GM19043 (cell line): ENCODE results near the gene P4HA2.

ENCODE experiments used
- ATAC-seq: cut with Tn5 transposase; IDR thresholded peaks from one replicate; pipeline ENCODE4 v1.9.1; 2021; ENCODE audit warnings: low read depth; ENCODE audit not compliant: unreplicated experiment

P4HA2 gene

GRCh38 chr5:132253008-132253441 lies 25.4 kb upstream of the P4HA2 start:
- ATAC-seq, result no peak

- no peak for ATAC-seq
Observed at GRCh38 chr5:132251220-132251725, 23.6 kb upstream of the P4HA2 start.

- no peak for ATAC-seq
Observed at GRCh38 chr5:132250547-132250946, 22.9 kb upstream of the P4HA2 start.

- ATAC-seq, result no peak
Observed at GRCh38 chr5:132246806-132247205, 19.2 kb upstream of the P4HA2 start.

GRCh38 chr5:132245593-132245992 lies 17.9 kb upstream of the P4HA2 start:
- ATAC-seq, result no peak

GRCh38 chr5:132243366-132243977 lies 15.8 kb upstream of the P4HA2 start:
- ATAC-seq, result no peak

- no peak for ATAC-seq
Observed at GRCh38 chr5:132239776-132240175, 12.1 kb upstream of the P4HA2 start.

GRCh38 chr5:132238901-132239500 lies 11.3 kb upstream of the P4HA2 start:
- no peak for ATAC-seq

- no peak for ATAC-seq
Observed at GRCh38 chr5:132238169-132238744, 10.6 kb upstream of the P4HA2 start.

- ATAC-seq, result no peak
Observed at GRCh38 chr5:132237670-132238069, 10.0 kb upstream of the P4HA2 start.

GRCh38 chr5:132237141-132237540 lies 9.5 kb upstream of the P4HA2 start:
- ATAC-seq, result no peak

- no peak for ATAC-seq
Observed at GRCh38 chr5:132235340-132235739, 7.7 kb upstream of the P4HA2 start.

GRCh38 chr5:132234684-132235062 lies 7.0 kb upstream of the P4HA2 start:
- no peak for ATAC-seq

- ATAC-seq, result no peak
Observed at GRCh38 chr5:132233811-132234683, 6.4 kb upstream of the P4HA2 start.

GRCh38 chr5:132233081-132233480 lies 5.4 kb upstream of the P4HA2 start:
- ATAC-seq, result no peak

GRCh38 chr5:132232465-132232864 lies 4.8 kb upstream of the P4HA2 start:
- ATAC-seq, result no peak

- ATAC-seq, result no peak
Observed at GRCh38 chr5:132230871-132231270, 3.2 kb upstream of the P4HA2 start.

GRCh38 chr5:132229236-132229635 lies 1.6 kb upstream of the P4HA2 start:
- ATAC-seq, result no peak

- no peak for ATAC-seq
Observed at GRCh38 chr5:132228241-132229035, 785 bp upstream of the P4HA2 start.

GRCh38 chr5:132227235-132227484 lies 493 bp downstream of the P4HA2 start:
- no peak for ATAC-seq
